ENCODE measurements around the gene EGFR.

The EGFR gene

GRCh38 chr7:55249332-55249731 lies 230.5 kb downstream of the EGFR start:
- Histone ChIP-seq H3K9ac (ENCODE audit: low read depth in 1 of 2, low read length in 2 of 2) (no peak overlapping the region), H3K9me3 (ENCODE audit: control insufficient read depth in 1 of 2, low read length in 2 of 2) (no peaks in the 10 kb centered on the region), H3K4me1 (ENCODE audit: control insufficient read depth in 1 of 2, insufficient read depth in 2 of 2, low read length in 2 of 2) (peaks cover 7 to 28% of the 10 kb centered on the region in 2 donors), H3K27me3 (ENCODE audit: control insufficient read depth in 1 of 2, insufficient read depth in 2 of 2, low read length in 2 of 2) (peaks cover 0 to 5% of the 10 kb centered on the region in 2 donors), H3K36me3 (ENCODE audit: control insufficient read depth in 1 of 2, insufficient read depth in 2 of 2, low read length in 2 of 2) (no peaks in the 10 kb centered on the region), H3K27ac (ENCODE audit: low read depth, low read length) (no peak overlapping the region), H3K4me3 (ENCODE audit: low read depth in 1 of 2, low read length in 2 of 2) (no peak overlapping the region)

GRCh38 chr7:55250313-55250712 lies 231.5 kb downstream of the EGFR start:
- Histone ChIP-seq H3K9ac (ENCODE audit: low read depth in 1 of 2, low read length in 2 of 2) (no peak overlapping the region), H3K4me3 (ENCODE audit: low read depth in 1 of 2, low read length in 2 of 2) (no peak overlapping the region), H3K27me3 (ENCODE audit: control insufficient read depth in 1 of 2, insufficient read depth in 2 of 2, low read length in 2 of 2) (peaks cover 0 to 8% of the 10 kb centered on the region in 2 donors), H3K27ac (ENCODE audit: low read depth, low read length) (no peak overlapping the region), H3K4me1 (ENCODE audit: control insufficient read depth in 1 of 2, insufficient read depth in 2 of 2, low read length in 2 of 2) (peaks cover 9 to 30% of the 10 kb centered on the region in 2 donors), H3K9me3 (ENCODE audit: control insufficient read depth in 1 of 2, low read length in 2 of 2) (no peaks in the 10 kb centered on the region), H3K36me3 (ENCODE audit: control insufficient read depth in 1 of 2, insufficient read depth in 2 of 2, low read length in 2 of 2) (no peaks in the 10 kb centered on the region)

GRCh38 chr7:55251313-55251712 lies 232.5 kb downstream of the EGFR start:
- H3K36me3 ChIP-seq (ENCODE audit: control insufficient read depth in 1 of 2, insufficient read depth in 2 of 2, low read length in 2 of 2) = no peaks in the 10 kb centered on the region
- H3K9me3 ChIP-seq (ENCODE audit: control insufficient read depth in 1 of 2, low read length in 2 of 2) = no peaks in the 10 kb centered on the region
- H3K27me3 ChIP-seq (ENCODE audit: control insufficient read depth in 1 of 2, insufficient read depth in 2 of 2, low read length in 2 of 2) = peaks cover 5 to 13% of the 10 kb centered on the region in 2 donors
- no peak overlapping the region for H3K9ac ChIP-seq (ENCODE audit: low read depth in 1 of 2, low read length in 2 of 2)
- H3K4me1 ChIP-seq (ENCODE audit: control insufficient read depth in 1 of 2, insufficient read depth in 2 of 2, low read length in 2 of 2) = peaks cover 6 to 32% of the 10 kb centered on the region in 2 donors
- H3K27ac ChIP-seq (ENCODE audit: low read depth, low read length) = no peak overlapping the region
- no peak overlapping the region for H3K4me3 ChIP-seq (ENCODE audit: low read depth in 1 of 2, low read length in 2 of 2)

GRCh38 chr7:55251911-55252310 lies 233.1 kb downstream of the EGFR start:
- Histone ChIP-seq H3K4me3 (ENCODE audit: low read depth in 1 of 2, low read length in 2 of 2) (no peak overlapping the region), H3K27me3 (ENCODE audit: control insufficient read depth in 1 of 2, insufficient read depth in 2 of 2, low read length in 2 of 2) (peaks cover 6 to 13% of the 10 kb centered on the region in 2 donors), H3K9ac (ENCODE audit: low read depth in 1 of 2, low read length in 2 of 2) (no peak overlapping the region), H3K36me3 (ENCODE audit: control insufficient read depth in 1 of 2, insufficient read depth in 2 of 2, low read length in 2 of 2) (no peaks in the 10 kb centered on the region), H3K9me3 (ENCODE audit: control insufficient read depth in 1 of 2, low read length in 2 of 2) (no peaks in the 10 kb centered on the region), H3K27ac (ENCODE audit: low read depth, low read length) (no peak overlapping the region), H3K4me1 (ENCODE audit: control insufficient read depth in 1 of 2, insufficient read depth in 2 of 2, low read length in 2 of 2) (peaks cover 6 to 32% of the 10 kb centered on the region in 2 donors)

- Histone ChIP-seq H3K4me3 (ENCODE audit: low read depth in 1 of 2, low read length in 2 of 2) (no peak overlapping the region), H3K9me3 (ENCODE audit: control insufficient read depth in 1 of 2, low read length in 2 of 2) (no peaks in the 10 kb centered on the region), H3K36me3 (ENCODE audit: control insufficient read depth in 1 of 2, insufficient read depth in 2 of 2, low read length in 2 of 2) (no peaks in the 10 kb centered on the region), H3K9ac (ENCODE audit: low read depth in 1 of 2, low read length in 2 of 2) (no peak overlapping the region), H3K27me3 (ENCODE audit: control insufficient read depth in 1 of 2, insufficient read depth in 2 of 2, low read length in 2 of 2) (peaks cover 8 to 13% of the 10 kb centered on the region in 2 donors), H3K4me1 (ENCODE audit: control insufficient read depth in 1 of 2, insufficient read depth in 2 of 2, low read length in 2 of 2) (peaks cover 6 to 32% of the 10 kb centered on the region in 2 donors), H3K27ac (ENCODE audit: low read depth, low read length) (no peak overlapping the region)
Measured at GRCh38 chr7:55252386-55252785, 233.6 kb downstream of the EGFR start.

GRCh38 chr7:55253188-55253587 lies 234.4 kb downstream of the EGFR start:
- no peaks in the 10 kb centered on the region for H3K36me3 ChIP-seq (ENCODE audit: control insufficient read depth in 1 of 2, insufficient read depth in 2 of 2, low read length in 2 of 2)
- H3K9me3 ChIP-seq (ENCODE audit: control insufficient read depth in 1 of 2, low read length in 2 of 2) = no peaks in the 10 kb centered on the region
- no peak overlapping the region for H3K4me3 ChIP-seq (ENCODE audit: low read depth in 1 of 2, low read length in 2 of 2)
- H3K9ac ChIP-seq (ENCODE audit: low read depth in 1 of 2, low read length in 2 of 2) = no peak overlapping the region
- H3K4me1 ChIP-seq (ENCODE audit: control insufficient read depth in 1 of 2, insufficient read depth in 2 of 2, low read length in 2 of 2) = peaks cover 6 to 32% of the 10 kb centered on the region in 2 donors
- H3K27ac ChIP-seq (ENCODE audit: low read depth, low read length) = no peak overlapping the region
- peaks cover 8 to 13% of the 10 kb centered on the region in 2 donors for H3K27me3 ChIP-seq (ENCODE audit: control insufficient read depth in 1 of 2, insufficient read depth in 2 of 2, low read length in 2 of 2)

GRCh38 chr7:55254242-55254595 lies 235.4 kb downstream of the EGFR start:
- Histone ChIP-seq H3K9ac (ENCODE audit: low read depth in 1 of 2, low read length in 2 of 2) (peak overlapping the region; percentile 37 to 79), H3K27me3 (ENCODE audit: control insufficient read depth in 1 of 2, insufficient read depth in 2 of 2, low read length in 2 of 2) (peaks cover 8 to 13% of the 10 kb centered on the region in 2 donors), H3K9me3 (ENCODE audit: control insufficient read depth in 1 of 2, low read length in 2 of 2) (no peaks in the 10 kb centered on the region), H3K27ac (ENCODE audit: low read depth, low read length) (no peak overlapping the region), H3K4me1 (ENCODE audit: control insufficient read depth in 1 of 2, insufficient read depth in 2 of 2, low read length in 2 of 2) (peaks cover 6 to 32% of the 10 kb centered on the region in 2 donors), H3K36me3 (ENCODE audit: control insufficient read depth in 1 of 2, insufficient read depth in 2 of 2, low read length in 2 of 2) (no peaks in the 10 kb centered on the region), H3K4me3 (ENCODE audit: low read depth in 1 of 2, low read length in 2 of 2) (peak overlapping the region; percentile 68 to 82)

- peaks cover 8 to 13% of the 10 kb centered on the region in 2 donors for H3K27me3 ChIP-seq (ENCODE audit: control insufficient read depth in 1 of 2, insufficient read depth in 2 of 2, low read length in 2 of 2)
- no peaks in the 10 kb centered on the region for H3K36me3 ChIP-seq (ENCODE audit: control insufficient read depth in 1 of 2, insufficient read depth in 2 of 2, low read length in 2 of 2)
- H3K27ac ChIP-seq (ENCODE audit: low read depth, low read length) = no peak overlapping the region
- peak overlapping the region; percentile 68 to 82 for H3K4me3 ChIP-seq (ENCODE audit: low read depth in 1 of 2, low read length in 2 of 2)
- H3K4me1 ChIP-seq (ENCODE audit: control insufficient read depth in 1 of 2, insufficient read depth in 2 of 2, low read length in 2 of 2) = peaks cover 6 to 32% of the 10 kb centered on the region in 2 donors
- no peaks in the 10 kb centered on the region for H3K9me3 ChIP-seq (ENCODE audit: control insufficient read depth in 1 of 2, low read length in 2 of 2)
- peak overlapping the region; percentile 37 to 79 for H3K9ac ChIP-seq (ENCODE audit: low read depth in 1 of 2, low read length in 2 of 2)
Measured at GRCh38 chr7:55254596-55255495, 236.0 kb downstream of the EGFR start.

- Histone ChIP-seq H3K27me3 (ENCODE audit: control insufficient read depth in 1 of 2, insufficient read depth in 2 of 2, low read length in 2 of 2) (peaks cover 8 to 13% of the 10 kb centered on the region in 2 donors), H3K4me3 (ENCODE audit: low read depth in 1 of 2, low read length in 2 of 2) (peak overlapping the region; percentile 68 to 82), H3K9ac (ENCODE audit: low read depth in 1 of 2, low read length in 2 of 2) (peak overlapping the region; percentile 23 to 79), H3K36me3 (ENCODE audit: control insufficient read depth in 1 of 2, insufficient read depth in 2 of 2, low read length in 2 of 2) (no peaks in the 10 kb centered on the region), H3K9me3 (ENCODE audit: control insufficient read depth in 1 of 2, low read length in 2 of 2) (no peaks in the 10 kb centered on the region), H3K27ac (ENCODE audit: low read depth, low read length) (no peak overlapping the region), H3K4me1 (ENCODE audit: control insufficient read depth in 1 of 2, insufficient read depth in 2 of 2, low read length in 2 of 2) (peaks cover 6 to 29% of the 10 kb centered on the region in 2 donors)
Measured at GRCh38 chr7:55255496-55256445, 237.0 kb downstream of the EGFR start.

GRCh38 chr7:55258631-55259030 lies 239.8 kb downstream of the EGFR start:
- Histone ChIP-seq H3K4me3 (ENCODE audit: low read depth in 1 of 2, low read length in 2 of 2) (no peak overlapping the region), H3K27ac (ENCODE audit: low read depth, low read length) (no peak overlapping the region), H3K9me3 (ENCODE audit: control insufficient read depth in 1 of 2, low read length in 2 of 2) (no peaks in the 10 kb centered on the region), H3K27me3 (ENCODE audit: control insufficient read depth in 1 of 2, insufficient read depth in 2 of 2, low read length in 2 of 2) (peaks cover 8 to 13% of the 10 kb centered on the region in 2 donors), H3K36me3 (ENCODE audit: control insufficient read depth in 1 of 2, insufficient read depth in 2 of 2, low read length in 2 of 2) (no peaks in the 10 kb centered on the region), H3K9ac (ENCODE audit: low read depth in 1 of 2, low read length in 2 of 2) (no peak overlapping the region), H3K4me1 (ENCODE audit: control insufficient read depth in 1 of 2, insufficient read depth in 2 of 2, low read length in 2 of 2) (peaks cover 6 to 16% of the 10 kb centered on the region in 2 donors)

Data from duodenal mucosa (tissue), 2 donors.